T-cell (primary cell): ENCODE measurements around the gene PDGFD. TPM values are rescaled to one million over a fixed set of nuclear protein-coding genes. Genes with fewer than 3 reads are reported as not detected.

ENCODE experiments used
- ATAC-seq, 4 experiments: fragments of 200-7000 bp in 3 of 4; fragments of 150-1000 bp in 1 of 4; cut with Tn5 transposase; replicated peaks in 1 of 4; 1 replicate in 3 of 4; 2 replicates in 1 of 4; pipeline ENCODE4 v1.10.0; 2021; ENCODE audit warnings: moderate library complexity in 3 of 4, mild to moderate bottlenecking in 2 of 4, moderate number of reproducible peaks in 1 of 4
- CTCF ChIA-PET, 2 donors: fragments of 300-600 bp; sonication (Branson Sonifier 250); formaldehyde crosslinking; loops; one replicate each; lab custom pipeline; 2022; ENCODE audit warnings: antibody characterized with exemption in 2 of 2; lab: Charles Lee
- POLR2A ChIA-PET, 2 donors: fragments of 300-600 bp; sonication (Branson Sonifier 250); formaldehyde crosslinking; loops; one replicate each; lab custom pipeline; 2022; ENCODE audit warnings: antibody characterized with exemption in 2 of 2; lab: Charles Lee
- DNase-seq, 35 experiments: peaks; one replicate each; pipeline versions ENCODE4 v3.0.0 to v3.0.0-alpha.2; 2013 to 2023
- H3K27ac ChIP-seq: one replicate; pipeline ENCODE4 v1.5.1; 2013; ENCODE audit warnings: low read length
- H3K27me3 ChIP-seq, 2 experiments: replicated peaks in 1 of 2; 1 replicate in 1 of 2; 2 replicates in 1 of 2; pipeline versions ENCODE4 v1.6.1 to v1.7.0; 2013; ENCODE audit warnings: low read length in 1 of 2, mixed read lengths in 1 of 2; ENCODE audit not compliant: control insufficient read depth in 2 of 2, insufficient read depth in 2 of 2; ENCODE audit errors: extremely low read depth in 1 of 2
- H3K36me3 ChIP-seq, 2 donors: 1 replicate in 1 of 2; 2 replicates in 1 of 2; pipeline versions ENCODE4 v1.6.1 to v1.7.0; 2013; ENCODE audit warnings: low read length in 1 of 2; ENCODE audit not compliant: control insufficient read depth in 2 of 2, insufficient read depth in 1 of 2; ENCODE audit errors: extremely low read depth in 1 of 2
- H3K4me1 ChIP-seq, 2 experiments: 1 replicate in 1 of 2; 2 replicates in 1 of 2; pipeline versions ENCODE4 v1.6.1 to v1.7.0; 2013; ENCODE audit warnings: low read length in 2 of 2, mixed read lengths in 1 of 2; ENCODE audit not compliant: insufficient read depth in 2 of 2, control insufficient read depth in 1 of 2; ENCODE audit errors: extremely low read depth in 1 of 2
- H3K4me3 ChIP-seq, 2 donors: 1 replicate in 1 of 2; 2 replicates in 1 of 2; pipeline versions ENCODE4 v1.5.1 to v1.7.0; 2013; ENCODE audit warnings: mild to moderate bottlenecking in 2 of 2, low read length in 1 of 2, moderate library complexity in 1 of 2; ENCODE audit not compliant: control insufficient read depth in 1 of 2; ENCODE audit errors: extremely low read depth in 1 of 2
- H3K9me3 ChIP-seq: 2 replicates; pipeline ENCODE4 v1.7.0; 2013
- H3K27ac Mint-ChIP-seq, 2 donors: one replicate each; pipeline ENCODE4 v1.8.0; 2020 to 2021; ENCODE audit warnings: mild to moderate bottlenecking in 2 of 2, mixed read lengths in 2 of 2
- H3K27me3 Mint-ChIP-seq, 2 donors: one replicate each; pipeline ENCODE4 v1.8.0; 2021 to 2022; ENCODE audit warnings: mixed read lengths in 2 of 2
- H3K36me3 Mint-ChIP-seq: one replicate; pipeline ENCODE4 v1.8.0; 2021; ENCODE audit warnings: mixed read lengths
- H3K4me1 Mint-ChIP-seq, 3 donors: one replicate each; pipeline ENCODE4 v1.8.0; 2020 to 2022; ENCODE audit warnings: mixed read lengths in 3 of 3, mild to moderate bottlenecking in 1 of 3
- H3K4me3 Mint-ChIP-seq, 3 donors: one replicate each; pipeline ENCODE4 v1.8.0; 2020 to 2022; ENCODE audit warnings: mild to moderate bottlenecking in 3 of 3, mixed read lengths in 3 of 3, moderate library complexity in 3 of 3
- H3K9me3 Mint-ChIP-seq, 3 donors: one replicate each; pipeline ENCODE4 v1.8.0; 2020 to 2022; ENCODE audit warnings: mixed read lengths in 3 of 3
- WGBS: methylation state at CpG from one replicate; pipeline ENCODE4 v1.1.5; 2013; ENCODE audit warnings: missing lambda C conversion rate; ENCODE audit not compliant: insufficient coverage; 5-methylcytosine and 5-hydroxymethylcytosine counted together
- total RNA-seq, 35 experiments: library from RNA in 6 of 35; stranded (reverse) in 6 of 35; fragments of 120-200 nt in 1 of 35; gene quantifications; one replicate each; pipeline versions ENCODE4 v1.2.1 to v1.2.4 and lab custom pipeline; 2013 to 2026

The PDGFD gene
- total RNA-seq, 5 donors from 2014 or later (not counting 1 experiment from before 2014, with no cell fraction given) = 0.35 to 2.9 (median 1.2) TPM

DNA sequence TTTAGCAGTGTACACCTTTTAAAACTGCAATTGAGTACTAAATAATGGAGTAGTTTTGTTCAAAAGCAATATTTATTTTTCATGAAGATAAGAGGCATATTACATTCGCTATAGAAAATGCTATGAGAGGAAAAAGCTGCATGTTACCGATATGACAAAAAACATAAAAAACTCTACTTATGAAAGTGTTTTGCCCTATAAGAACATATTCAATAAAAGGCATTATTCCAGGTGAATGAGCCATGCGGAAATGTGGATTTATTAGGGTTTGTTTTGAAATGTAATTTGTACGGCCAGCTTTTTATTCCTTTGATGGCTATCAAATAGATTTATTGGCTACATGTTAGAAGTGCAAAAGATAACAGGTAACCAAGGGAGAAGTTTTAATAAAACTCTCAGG lies 256.8 kb downstream of the PDGFD start:
- POLR2A ChIA-PET = no interaction called here
- Histone ChIP-seq H3K4me1 (no peaks in the 10 kb centered on the region), H3K4me3 (no peak overlapping the region), H3K27ac (no peak overlapping the region), H3K36me3 (no peaks in the 10 kb centered on the region), H3K27me3 (no peaks in the 10 kb centered on the region), H3K9me3 (no peaks in the 10 kb centered on the region)
- no peak overlapping the region for H3K4me3 Mint-ChIP-seq
- no peak for ATAC-seq
- H3K4me1 Mint-ChIP-seq = peaks cover 0 to 7% (median 1%) of the 10 kb centered on the region in 3 donors
- peaks cover 0 to 7% (median 6%) of the 10 kb centered on the region in 3 donors for H3K9me3 Mint-ChIP-seq
- CTCF ChIA-PET = no interaction called here
- 73% methylated on average over 2 of the region's 4 CpGs for WGBS
- H3K27me3 Mint-ChIP-seq = no peaks in the 10 kb centered on the region
- H3K36me3 Mint-ChIP-seq = no peaks in the 10 kb centered on the region
- no peak for DNase-seq
- H3K27ac Mint-ChIP-seq = no peak overlapping the region

DNA sequence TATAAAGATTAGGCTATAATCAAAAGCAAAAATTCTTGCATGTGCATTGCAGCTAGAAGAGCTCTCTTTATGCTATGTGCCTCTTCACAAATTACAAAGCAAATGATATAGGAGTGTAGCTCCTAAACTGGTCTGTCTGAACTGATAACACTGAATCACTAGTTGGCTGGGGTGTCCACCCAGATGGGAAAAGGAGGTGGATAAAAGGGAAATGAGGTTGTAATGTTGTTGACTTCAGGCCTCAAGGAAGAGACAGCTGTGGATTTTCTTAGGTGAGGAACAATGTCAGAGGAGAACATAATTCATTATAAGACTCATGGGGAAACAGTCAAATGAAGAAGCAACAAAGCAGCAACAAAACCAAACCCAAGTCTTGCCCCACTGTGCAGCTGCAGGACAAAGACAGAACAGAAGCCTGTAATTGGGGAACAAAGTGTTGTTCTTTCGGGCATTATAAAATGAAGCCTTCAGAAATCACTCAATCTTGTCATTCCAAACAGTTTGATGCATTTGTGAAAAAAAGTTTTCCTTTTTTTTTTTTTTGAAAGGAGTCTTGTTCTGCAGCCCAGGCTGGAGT lies 257.6 kb downstream of the PDGFD start:
- ATAC-seq = no peak
- no peaks in the 10 kb centered on the region for H3K9me3 Mint-ChIP-seq
- POLR2A ChIA-PET = no interaction called here

GRCh38 chr11:103904324-103904667 lies 259.7 kb downstream of the PDGFD start:
- Histone ChIP-seq H3K9me3 (no peaks in the 10 kb centered on the region), H3K36me3 (no peaks in the 10 kb centered on the region), H3K4me3 (no peak overlapping the region), H3K4me1 (no peaks in the 10 kb centered on the region), H3K27me3 (no peaks in the 10 kb centered on the region), H3K27ac (no peak overlapping the region)
- no CpG with 5 or more reads among the region's 3 CpGs for WGBS
- H3K4me3 Mint-ChIP-seq = no peak overlapping the region
- H3K27me3 Mint-ChIP-seq = no peaks in the 10 kb centered on the region
- H3K27ac Mint-ChIP-seq = no peak overlapping the region
- peaks cover 0 to 7% (median 1%) of the 10 kb centered on the region in 3 donors for H3K4me1 Mint-ChIP-seq
- CTCF ChIA-PET = no interaction called here
- ATAC-seq (no peak), DNase-seq (no peak)
- POLR2A ChIA-PET = no interaction called here
- no peaks in the 10 kb centered on the region for H3K9me3 Mint-ChIP-seq
- no peaks in the 10 kb centered on the region for H3K36me3 Mint-ChIP-seq

More for the DNA sequence above, 257.6 kb downstream of the PDGFD start:
- Histone ChIP-seq H3K9me3 (no peaks in the 10 kb centered on the region), H3K27ac (no peak overlapping the region), H3K36me3 (no peaks in the 10 kb centered on the region), H3K4me1 (no peaks in the 10 kb centered on the region), H3K27me3 (no peaks in the 10 kb centered on the region), H3K4me3 (no peak overlapping the region)
- no CpG with 5 or more reads among the region's 1 CpG for WGBS
- CTCF ChIA-PET = no interaction called here
- H3K27me3 Mint-ChIP-seq = no peaks in the 10 kb centered on the region
- H3K4me1 Mint-ChIP-seq = peaks cover 0 to 7% (median 1%) of the 10 kb centered on the region in 3 donors
- no peak for DNase-seq
- no peak overlapping the region for H3K4me3 Mint-ChIP-seq
- no peak overlapping the region for H3K27ac Mint-ChIP-seq
- no peaks in the 10 kb centered on the region for H3K36me3 Mint-ChIP-seq

DNA sequence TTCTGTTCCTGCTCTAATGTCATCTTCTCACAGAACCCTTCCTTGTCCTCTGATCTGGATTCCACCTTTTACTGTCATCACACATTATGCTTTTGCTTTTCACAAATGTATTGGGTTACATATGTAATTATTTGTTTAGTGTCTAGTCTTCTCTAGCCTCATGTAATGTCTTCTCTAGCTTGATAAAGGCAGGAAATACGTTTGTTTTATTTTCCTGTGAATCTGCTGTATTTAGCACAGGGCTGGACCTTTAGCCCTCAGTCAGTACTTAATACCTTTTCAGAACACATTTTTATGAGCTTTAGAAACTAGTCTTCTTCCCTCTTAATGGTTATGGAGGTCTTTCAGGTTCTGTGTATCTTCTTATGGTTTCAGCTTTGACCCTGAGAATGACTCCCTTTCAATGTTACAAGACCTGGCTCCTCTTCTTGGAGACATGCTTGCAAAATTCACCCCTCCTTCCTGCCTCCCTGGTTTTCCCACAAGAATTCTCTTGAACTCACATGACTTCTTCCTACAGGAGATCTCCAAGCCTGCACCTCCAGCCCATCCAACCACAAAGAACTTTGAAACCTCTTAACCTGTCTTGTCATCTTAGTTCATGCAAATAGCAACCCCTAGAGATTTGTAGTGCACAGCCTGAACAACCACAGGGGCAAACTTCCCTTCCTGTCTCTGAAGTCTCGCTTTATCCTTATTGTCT lies 260.2 kb downstream of the PDGFD start:
- Histone ChIP-seq H3K36me3 (no peaks in the 10 kb centered on the region), H3K27me3 (no peaks in the 10 kb centered on the region), H3K4me1 (no peaks in the 10 kb centered on the region), H3K27ac (no peak overlapping the region), H3K9me3 (no peaks in the 10 kb centered on the region), H3K4me3 (no peak overlapping the region)
- Mint-ChIP-seq H3K27me3 (no peaks in the 10 kb centered on the region), H3K27ac (no peak overlapping the region), H3K4me3 (no peak overlapping the region), H3K9me3 (no peaks in the 10 kb centered on the region), H3K36me3 (no peaks in the 10 kb centered on the region), H3K4me1 (peaks cover 0 to 7% (median 1%) of the 10 kb centered on the region in 3 donors)
- ChIA-PET CTCF (no interaction called here), POLR2A (no interaction called here)
- ATAC-seq (no peak), DNase-seq (no peak)
- no CpG with 5 or more reads among the region's 2 CpGs for WGBS

DNA sequence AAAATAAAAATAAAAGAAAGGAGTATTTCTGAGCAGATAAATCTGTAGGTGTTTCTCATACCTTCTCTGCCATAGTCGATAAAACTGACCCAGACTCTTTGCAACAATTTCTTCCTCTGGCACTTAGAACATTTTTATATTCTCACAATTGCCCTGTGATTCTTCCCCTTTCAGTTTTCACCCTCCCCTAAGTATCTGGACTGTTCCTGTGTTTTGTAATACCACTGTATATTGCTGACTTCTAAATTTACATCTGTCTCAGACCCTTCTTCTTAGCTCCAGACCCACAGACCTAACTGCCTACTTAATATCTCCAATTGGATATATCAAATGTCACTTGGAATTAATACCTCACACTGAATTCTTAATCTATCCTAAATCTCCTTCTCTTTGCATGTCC lies 261.0 kb downstream of the PDGFD start:
- H3K4me1 ChIP-seq = no peaks in the 10 kb centered on the region
- H3K27ac Mint-ChIP-seq = no peak overlapping the region
- no peak overlapping the region for H3K4me3 ChIP-seq
- no peaks in the 10 kb centered on the region for H3K9me3 Mint-ChIP-seq
- no peak overlapping the region for H3K27ac ChIP-seq
- WGBS = no CpG with 5 or more reads among the region's 1 CpG
- no peaks in the 10 kb centered on the region for H3K36me3 ChIP-seq
- ChIA-PET CTCF (no interaction called here), POLR2A (no interaction called here)
- peaks cover 0 to 10% (median 1%) of the 10 kb centered on the region in 3 donors for H3K4me1 Mint-ChIP-seq
- H3K9me3 ChIP-seq = no peaks in the 10 kb centered on the region
- ATAC-seq (no peak), DNase-seq (no peak)
- no peak overlapping the region for H3K4me3 Mint-ChIP-seq
- no peaks in the 10 kb centered on the region for H3K36me3 Mint-ChIP-seq
- no peaks in the 10 kb centered on the region for H3K27me3 ChIP-seq
- no peaks in the 10 kb centered on the region for H3K27me3 Mint-ChIP-seq

DNA sequence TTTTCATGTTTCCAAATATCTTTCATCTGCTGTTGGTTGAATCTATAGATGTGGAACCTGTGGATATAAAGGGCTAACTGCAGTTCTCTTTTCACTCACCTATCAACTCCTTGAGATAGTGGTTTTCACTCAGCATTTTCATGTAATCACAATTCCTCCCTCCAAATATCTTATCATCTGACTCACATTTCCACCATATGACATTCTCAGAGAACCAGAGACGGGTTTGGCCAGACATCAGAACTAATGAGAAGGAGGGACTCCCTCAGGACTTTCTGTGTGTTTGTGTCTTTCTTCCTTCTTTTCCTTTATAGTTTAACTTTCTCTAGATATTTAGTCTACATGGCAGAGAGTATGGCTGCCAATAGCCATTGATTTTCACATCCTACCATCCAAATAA lies 262.3 kb downstream of the PDGFD start:
- CTCF ChIA-PET = no interaction called here
- Mint-ChIP-seq H3K27ac (no peak overlapping the region), H3K4me1 (peaks cover 0 to 5% (median 0%) of the 10 kb centered on the region in 3 donors), H3K36me3 (no peaks in the 10 kb centered on the region), H3K9me3 (no peaks in the 10 kb centered on the region), H3K27me3 (no peaks in the 10 kb centered on the region), H3K4me3 (no peak overlapping the region)
- no CpG with 5 or more reads among the region's 1 CpG for WGBS
- POLR2A ChIA-PET = no interaction called here
- Histone ChIP-seq H3K4me1 (peaks cover 0 to 2% of the 10 kb centered on the region in 2 experiments), H3K27ac (no peak overlapping the region), H3K36me3 (no peaks in the 10 kb centered on the region), H3K4me3 (no peak overlapping the region), H3K27me3 (no peaks in the 10 kb centered on the region), H3K9me3 (no peaks in the 10 kb centered on the region)
- DNase-seq (no peak), ATAC-seq (no peak)
